Endothelial cell of umbilical vein (primary cell): ENCODE measurements around the gene CDH23. TPM values are rescaled to one million over a fixed set of nuclear protein-coding genes. Genes with fewer than 3 reads are reported as not detected.
A peak's percentile ranks its signal among the peaks of the same experiment; 100 is the strongest.

Experiments used
- BruUV-seq: library from RNA; stranded (reverse); fragments of 400-500 nt; replicated peaks from 2 replicates; lab custom pipeline; 2021; lab: Mats Ljungman, UMichigan
- CTCF ChIA-PET: fragments of 300-600, 350-600 bp; sonication (Branson Sonifier 250); formaldehyde crosslinking; loops from one replicate; lab custom pipeline; 2021; ENCODE audit warnings: antibody characterized with exemption, inconsistent platforms; lab: Charles Lee
- POLR2A ChIA-PET: fragments of 300-600, 350-600 bp; sonication (Branson Sonifier 250); formaldehyde crosslinking; loops from one replicate; lab custom pipeline; 2021; ENCODE audit warnings: antibody characterized with exemption, inconsistent platforms; lab: Charles Lee
- DNase-seq: peaks from one replicate; pipeline ENCODE4 v3.0.0-alpha.2; 2011; ENCODE audit warnings: low read depth, low spot score
- FAIRE-seq: peaks from 2 replicates; lab custom pipeline; 2011; peaks lifted over from hg19 to GRCh38; lab: Jason Lieb, UNC
- H2AFZ ChIP-seq: 2 replicates; pipeline ENCODE4 v1.6.0; 2012; ENCODE audit warnings: low read depth, low read length, control low read depth, inconsistent platforms
- H3K27ac ChIP-seq: 2 replicates; pipeline ENCODE4 v1.5.1; 2011; ENCODE audit warnings: low read depth, mild to moderate bottlenecking, control low read depth, low read length, moderate library complexity; ENCODE audit not compliant: insufficient read depth
- H3K27me3 ChIP-seq, 2 experiments: 2 replicates each; pipeline versions ENCODE4 v1.6.0 to v1.6.1; 2011; ENCODE audit warnings: low read length in 2 of 2, mixed read lengths in 1 of 2; ENCODE audit not compliant: control insufficient read depth in 2 of 2, insufficient read depth in 2 of 2
- H3K36me3 ChIP-seq, 2 experiments: 2 replicates in 1 of 2; 3 replicates in 1 of 2; pipeline ENCODE4 v1.5.1; 2011; ENCODE audit warnings: low read length in 2 of 2, mild to moderate bottlenecking in 1 of 2, moderate library complexity in 1 of 2; ENCODE audit not compliant: control insufficient read depth in 2 of 2, insufficient read depth in 2 of 2; ENCODE audit errors: extremely low read depth in 1 of 2
- H3K4me1 ChIP-seq: 3 replicates; pipeline ENCODE4 v1.5.1; 2011; ENCODE audit warnings: mild to moderate bottlenecking, low read length; ENCODE audit not compliant: control insufficient read depth, insufficient read depth; ENCODE audit errors: extremely low read depth
- H3K4me2 ChIP-seq: 2 replicates; pipeline ENCODE4 v1.6.1; 2011; ENCODE audit warnings: low read length, control low read depth, mixed read lengths; ENCODE audit not compliant: insufficient read depth
- H3K4me3 ChIP-seq, 3 experiments: fragments of 200-600 bp in 1 of 3; sonication (generic), shearing (Covaris generic) in 1 of 3; replicated peaks in 1 of 3; 2 replicates each; pipeline ENCODE4 v1.5.1; 2011 to 2016; ENCODE audit warnings: control low read depth in 3 of 3, low read length in 3 of 3, mild to moderate bottlenecking in 2 of 3, inconsistent platforms in 1 of 3, low read depth in 1 of 3, moderate library complexity in 1 of 3; ENCODE audit not compliant: insufficient read depth in 1 of 3
- H3K79me2 ChIP-seq: 2 replicates; pipeline ENCODE4 v1.6.0; 2012; ENCODE audit warnings: low read length, inconsistent platforms; ENCODE audit not compliant: control insufficient read depth, insufficient read depth
- H3K9ac ChIP-seq: replicated peaks from 2 replicates; pipeline ENCODE3; 2011; ENCODE audit warnings: low read length, control low read depth; ENCODE audit not compliant: insufficient read depth; ENCODE audit errors: extremely low read depth
- H3K9me1 ChIP-seq: replicated peaks from 3 replicates; pipeline ENCODE4 v1.6.0; 2011; ENCODE audit warnings: mild to moderate bottlenecking, low read length; ENCODE audit not compliant: control insufficient read depth, insufficient read depth; ENCODE audit errors: extremely low read depth
- H3K9me3 ChIP-seq: replicated peaks from 2 replicates; pipeline ENCODE4 v1.5.1; 2012; ENCODE audit warnings: low read length, inconsistent platforms; ENCODE audit not compliant: control insufficient read depth, insufficient read depth
- H4K20me1 ChIP-seq: replicated peaks from 2 replicates; pipeline ENCODE3; 2011; ENCODE audit warnings: mild to moderate bottlenecking, low read length; ENCODE audit not compliant: control insufficient read depth, insufficient read depth; ENCODE audit errors: extremely low read depth
- CTCF ChIP-seq, 2 donors: IDR thresholded peaks; 1 replicate in 1 of 2; 2 replicates in 1 of 2; pipeline ENCODE4 v1.5.1; 2011; ENCODE audit warnings: low read length in 2 of 2, mild to moderate bottlenecking in 2 of 2, moderate library complexity in 2 of 2, control low read depth in 1 of 2, inconsistent platforms in 1 of 2, low read depth in 1 of 2; ENCODE audit not compliant: insufficient read depth in 1 of 2; ENCODE audit errors: extremely low read depth in 1 of 2
- EZH2 ChIP-seq: IDR thresholded peaks from 2 replicates; pipeline ENCODE4 v1.6.1; 2012; ENCODE audit warnings: borderline replicate concordance, low read depth, mild to moderate bottlenecking, moderate library complexity, low read length, inconsistent platforms; ENCODE audit not compliant: severe bottlenecking
- GATA2 ChIP-seq: IDR thresholded peaks from 2 replicates; pipeline ENCODE4 v1.7.0; 2011; ENCODE audit warnings: low read depth, mild to moderate bottlenecking, moderate library complexity, mixed read lengths, low read length; ENCODE audit not compliant: insufficient read length, insufficient read depth
- JUN ChIP-seq: IDR thresholded peaks from 2 replicates; pipeline ENCODE4 v1.6.1; 2011; ENCODE audit warnings: borderline replicate concordance, low read depth; ENCODE audit not compliant: insufficient read length, insufficient read depth
- MAX ChIP-seq: IDR thresholded peaks from 2 replicates; pipeline ENCODE4 v1.6.1; 2011; ENCODE audit not compliant: insufficient read depth, insufficient read length
- MYC ChIP-seq: IDR thresholded peaks from one replicate; pipeline ENCODE4 v1.6.1; 2011; ENCODE audit warnings: mild to moderate bottlenecking, low read depth, low read length
- POLR2AphosphoS5 ChIP-seq: IDR thresholded peaks from 2 replicates; pipeline ENCODE4 v1.6.1; 2012; ENCODE audit warnings: low read depth, mild to moderate bottlenecking, control low read depth, low read length, moderate library complexity; ENCODE audit not compliant: insufficient read depth
- dilution Hi-C: fragments of 300-500 bp; cut with MboI; formaldehyde crosslinking; loops from one replicate; pipeline ENCODE4 v1.15.0; 2019; ENCODE audit warnings: low sequenced_read_pairs; ENCODE audit not compliant: extremely low pct_ligation_motif_present
- intact Hi-C: fragments of 100-400 bp; cut with micrococcal nuclease; formaldehyde crosslinking; loops from one replicate; pipeline ENCODE4 v1.10.0; 2022
- polyA plus RNA-seq, 4 experiments: library from polyadenylated mRNA; depleted of rRNA in 3 of 4; stranded (reverse) in 3 of 4; unstranded in 1 of 4; fragments of >200 nt; gene quantifications; 2 replicates each; pipeline versions ENCODE4 v1.2.1 to v1.2.3, GENCODE V29; 2011 to 2012; ENCODE audit warnings: missing spikeins in 1 of 4
- total RNA-seq: library from RNA; stranded (reverse); gene quantifications from 2 replicates; pipeline ENCODE4 v1.2.3, GENCODE V29; 2021

Gene CDH23
- total and polyA plus RNA-seq, 2 donors (not counting 3 experiments of a cell fraction or from before 2014, with no cell fraction given) = not detected

GRCh38 chr10:71725998-71726579 lies 329.4 kb downstream of the CDH23 start:
- peak; percentile 67 for DNase-seq

More at GRCh38 chr10:71725998-71726579, 329.4 kb downstream of the CDH23 start:
- FAIRE-seq = peak; percentile 75
- H2AFZ ChIP-seq = no peak overlapping the region
- H3K4me2 ChIP-seq = no peak overlapping the region
- no peaks in the 10 kb centered on the region for H3K79me2 ChIP-seq
- no peak overlapping the region for H3K27ac ChIP-seq
- CTCF ChIA-PET = interaction anchor here (0.9 to 2.5 kb wide), 5 partner anchors 9 to 86 kb away, joined by 3 to 15 read pairs (median 3); partner anchors contain the start of gene VSIR
- peaks cover 3% of the 10 kb centered on the region for H3K4me1 ChIP-seq
- intact Hi-C loops = loop anchor here (2.0 to 10.0 kb wide), 4 partner anchors 41 to 169 kb away; partner anchors contain the start of gene VSIR
- BruUV-seq = no TSS peak
- H3K9me1 ChIP-seq = no peaks in the 10 kb centered on the region
- H4K20me1 ChIP-seq = no peaks in the 10 kb centered on the region
- no peak overlapping the region for H3K9ac ChIP-seq
- dilution Hi-C loops = no loop called here
- no peak overlapping the region for H3K4me3 ChIP-seq
- H3K36me3 ChIP-seq = no peaks in the 10 kb centered on the region
- H3K27me3 ChIP-seq = no peaks in the 10 kb centered on the region
- POLR2A ChIA-PET = no interaction called here
- peak; percentile 28 for TF ChIP-seq JUN
- no peak for TF ChIP-seq MAX
- peak; percentile 34 to 51 for TF ChIP-seq CTCF (IDR thresholded peaks at IDR 0.05; ENCODE audit: extremely low read depth in 1 of 2, insufficient read depth in 1 of 2, low read depth in 1 of 2, low read length in 2 of 2)
- peak; percentile 91 for TF ChIP-seq GATA2
- TF ChIP-seq MYC = no peak
- no peak for TF ChIP-seq EZH2
- no peak for TF ChIP-seq POLR2AphosphoS5
- no peaks in the 10 kb centered on the region for H3K9me3 ChIP-seq
